Bronchial epithelial cell (primary cell): ENCODE measurements around the gene LGALSL. TPM values are rescaled to one million over a fixed set of nuclear protein-coding genes. Genes with fewer than 3 reads are reported as not detected.

Experiments used
- DNase-seq: peaks from one replicate; pipeline ENCODE4 v3.0.0-alpha.2; 2010; ENCODE audit warnings: low read depth
- FAIRE-seq: peaks from 2 replicates; lab custom pipeline; 2011; peaks lifted over from hg19 to GRCh38; lab: Jason Lieb, UNC
- H3K27me3 ChIP-seq: 2 replicates; pipeline ENCODE4 v1.5.1; 2011; ENCODE audit warnings: low read length; ENCODE audit not compliant: control insufficient read depth, insufficient read depth
- H3K36me3 ChIP-seq: 2 replicates; pipeline ENCODE4 v1.5.1; 2011; ENCODE audit warnings: low read length; ENCODE audit not compliant: control insufficient read depth, insufficient read depth
- H3K4me3 ChIP-seq: 2 replicates; pipeline ENCODE4 v1.5.1; 2011; ENCODE audit warnings: mild to moderate bottlenecking, low read depth, low read length, control low read depth
- CTCF ChIP-seq: IDR thresholded peaks from 2 replicates; pipeline ENCODE4 v1.5.1; 2011; ENCODE audit warnings: mild to moderate bottlenecking, moderate library complexity, low read length, control low read depth, inconsistent platforms; ENCODE audit not compliant: insufficient read depth, severe bottlenecking
- total RNA-seq: library from RNA; depleted of rRNA; stranded (reverse); fragments of >200 nt; gene quantifications from 2 replicates; pipeline ENCODE4 v1.2.1, GENCODE V29; 2014

The LGALSL gene
- total RNA-seq, 1 donor from 2014 or later = 10.0 TPM

GRCh38 chr2:64455545-64455944, 1.6 kb downstream of the LGALSL start:
- H3K27me3 ChIP-seq = no peaks in the 10 kb centered on the region
- DNase-seq (no peak), FAIRE-seq (no peak)
- no peak overlapping the region for H3K4me3 ChIP-seq
- no peak for TF ChIP-seq CTCF
- H3K36me3 ChIP-seq = peaks cover 6% of the 10 kb centered on the region

DNA sequence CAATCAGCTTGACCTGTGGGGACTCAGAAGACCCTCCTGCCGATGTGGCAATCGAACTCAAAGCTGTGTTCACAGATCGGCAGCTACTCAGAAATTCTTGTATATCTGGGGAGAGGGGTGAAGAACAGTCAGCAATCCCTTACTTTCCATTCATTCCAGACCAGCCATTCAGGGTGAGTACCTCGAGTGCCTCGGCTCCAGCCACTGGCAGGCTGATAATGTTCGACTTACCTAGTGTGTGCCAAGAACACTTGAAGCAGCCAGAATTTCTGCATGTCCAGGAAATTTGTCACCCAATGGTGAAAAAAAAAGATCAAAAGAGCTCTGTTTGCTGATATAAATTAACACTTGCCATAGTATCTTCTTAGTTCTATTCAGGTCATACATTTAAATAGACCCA, 2.3 kb downstream of the LGALSL start:
- Histone ChIP-seq H3K4me3 (no peak overlapping the region), H3K27me3 (no peaks in the 10 kb centered on the region), H3K36me3 (peaks cover 6% of the 10 kb centered on the region)
- FAIRE-seq = no peak
- TF ChIP-seq CTCF = no peak
- DNase-seq = no peak

GRCh38 chr2:64457524-64457923, 3.6 kb downstream of the LGALSL start:
- Histone ChIP-seq H3K36me3 (peaks cover 6% of the 10 kb centered on the region), H3K4me3 (no peak overlapping the region), H3K27me3 (no peaks in the 10 kb centered on the region)
- no peak for TF ChIP-seq CTCF
- FAIRE-seq = no peak
- DNase-seq = no peak

DNA sequence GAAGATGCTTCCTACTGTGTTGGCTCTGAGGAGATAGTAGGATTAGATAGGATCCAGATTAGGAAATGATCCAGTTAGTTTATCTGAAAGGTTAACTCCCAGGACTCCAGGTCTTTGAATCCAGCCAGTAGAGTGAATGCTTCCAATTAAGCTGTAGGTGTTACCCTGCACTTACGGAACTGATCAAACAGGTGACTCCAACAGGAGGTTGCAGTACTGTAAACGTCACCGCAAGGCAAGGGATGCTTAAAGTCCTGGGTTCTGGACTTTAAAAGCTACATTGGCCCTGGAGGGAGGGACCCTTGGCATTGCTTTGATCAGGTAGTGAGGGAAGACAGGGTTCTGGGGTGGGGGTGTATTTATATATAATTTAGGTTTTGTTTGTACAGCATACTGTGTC, 5.6 kb downstream of the LGALSL start:
- FAIRE-seq = no peak
- H3K36me3 ChIP-seq = peaks cover 6% of the 10 kb centered on the region

GRCh38 chr2:64460330-64460729, 6.4 kb downstream of the LGALSL start:
- no peaks in the 10 kb centered on the region for H3K27me3 ChIP-seq
- FAIRE-seq (no peak), DNase-seq (no peak)
- no peak for TF ChIP-seq CTCF
- peaks cover 6% of the 10 kb centered on the region for H3K36me3 ChIP-seq
- H3K4me3 ChIP-seq = no peak overlapping the region

More for the DNA sequence above, 5.6 kb downstream of the LGALSL start:
- Histone ChIP-seq H3K27me3 (no peaks in the 10 kb centered on the region), H3K4me3 (no peak overlapping the region)
- no peak for DNase-seq
- no peak for TF ChIP-seq CTCF
